GM21619 (cell line): ENCODE measurements around the gene C2orf76.
"Not testable (repeated sequence)": the region's sequence is repeated elsewhere in the genome, so short reads cannot be mapped to it uniquely, and the experiment has no call there.

Experiments
- ATAC-seq: cut with Tn5 transposase; IDR thresholded peaks from one replicate; pipeline ENCODE4 v1.9.1; 2021; ENCODE audit not compliant: unreplicated experiment

Gene C2orf76

GRCh38 chr2:119301413-119301812 lies 65.2 kb downstream of the C2orf76 start:
- ATAC-seq, result no peak

DNA sequence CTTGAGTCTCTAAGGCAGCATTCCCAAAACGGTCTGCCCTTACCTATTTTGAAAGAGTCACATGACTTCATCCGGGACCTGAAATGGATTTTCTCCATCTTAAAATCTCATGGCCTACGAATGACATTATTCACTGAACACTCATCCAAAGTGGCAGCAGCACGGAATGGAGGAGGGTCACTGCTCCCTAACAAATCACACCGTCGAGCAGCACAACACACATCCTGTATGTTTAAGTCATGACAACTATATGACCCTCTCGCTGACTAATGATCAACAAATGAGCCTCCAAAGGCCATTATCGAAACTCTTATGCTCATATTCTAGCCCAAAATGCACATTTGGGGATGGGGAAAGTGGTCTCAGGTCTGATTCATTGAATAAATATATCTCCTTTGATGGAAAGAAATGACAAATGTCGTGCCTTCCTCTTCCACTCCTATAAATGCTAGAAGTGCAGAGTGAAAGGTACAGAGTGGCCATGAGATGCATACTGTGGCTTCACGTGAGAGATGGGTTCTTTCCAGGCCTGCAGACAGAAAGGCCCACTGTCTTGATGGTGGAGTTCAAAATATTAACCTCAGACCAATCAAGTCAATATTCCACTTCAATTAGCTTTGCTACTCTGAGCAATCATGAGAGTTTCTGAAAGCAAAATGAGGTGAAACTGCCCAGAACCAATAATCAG lies 70.8 kb downstream of the C2orf76 start:
- ATAC-seq, result no peak

DNA sequence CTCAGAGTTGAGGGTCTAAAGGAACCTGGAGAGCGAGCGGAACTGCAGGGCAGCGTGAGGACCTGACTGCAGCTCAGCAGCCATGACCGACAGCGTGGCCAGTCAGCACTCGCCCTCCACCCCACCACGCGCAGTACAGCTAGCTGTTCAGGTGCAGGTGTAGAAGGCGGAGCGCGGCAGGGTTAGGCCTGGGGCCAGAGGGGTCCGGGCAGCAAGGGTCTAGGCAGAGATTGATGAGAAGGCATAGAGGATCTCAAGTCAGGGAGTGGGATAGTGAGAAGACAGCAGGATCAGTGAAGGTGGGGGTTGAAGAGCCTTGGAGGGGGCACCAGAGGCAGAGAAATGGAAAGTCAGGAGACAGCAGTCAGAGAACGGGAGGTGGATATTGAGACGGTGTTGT lies 72.0 kb downstream of the C2orf76 start:
- ATAC-seq, result no peak

DNA sequence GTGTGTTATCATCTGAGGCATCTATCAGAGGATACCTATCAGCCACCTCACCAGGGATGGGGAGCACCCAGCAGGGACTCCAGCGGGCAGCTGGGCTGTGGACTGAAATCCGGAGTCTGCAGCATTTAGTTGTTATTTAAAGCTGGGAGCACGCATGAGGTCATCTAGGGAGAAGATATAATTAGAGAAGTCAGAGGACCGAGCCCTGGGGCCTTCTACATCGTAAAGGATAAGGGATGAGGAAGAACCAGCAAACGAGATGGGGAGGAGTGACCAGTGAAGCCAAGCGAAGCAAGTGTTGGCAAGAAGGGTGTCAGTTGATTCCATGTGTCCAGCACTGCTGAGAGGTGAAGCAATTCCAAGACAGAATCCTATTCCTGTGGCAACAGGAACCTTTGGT lies 72.7 kb downstream of the C2orf76 start:
- ATAC-seq, result no peak

- no peak for ATAC-seq
These were observed 73.4 kb downstream of the C2orf76 start for GRCh38 chr2:119293254-119293653.

- no peak for ATAC-seq
These were observed 74.4 kb downstream of the C2orf76 start for GRCh38 chr2:119292226-119292625.

- ATAC-seq, result no peak
These were observed 75.0 kb downstream of the C2orf76 start for GRCh38 chr2:119291588-119292167.

DNA sequence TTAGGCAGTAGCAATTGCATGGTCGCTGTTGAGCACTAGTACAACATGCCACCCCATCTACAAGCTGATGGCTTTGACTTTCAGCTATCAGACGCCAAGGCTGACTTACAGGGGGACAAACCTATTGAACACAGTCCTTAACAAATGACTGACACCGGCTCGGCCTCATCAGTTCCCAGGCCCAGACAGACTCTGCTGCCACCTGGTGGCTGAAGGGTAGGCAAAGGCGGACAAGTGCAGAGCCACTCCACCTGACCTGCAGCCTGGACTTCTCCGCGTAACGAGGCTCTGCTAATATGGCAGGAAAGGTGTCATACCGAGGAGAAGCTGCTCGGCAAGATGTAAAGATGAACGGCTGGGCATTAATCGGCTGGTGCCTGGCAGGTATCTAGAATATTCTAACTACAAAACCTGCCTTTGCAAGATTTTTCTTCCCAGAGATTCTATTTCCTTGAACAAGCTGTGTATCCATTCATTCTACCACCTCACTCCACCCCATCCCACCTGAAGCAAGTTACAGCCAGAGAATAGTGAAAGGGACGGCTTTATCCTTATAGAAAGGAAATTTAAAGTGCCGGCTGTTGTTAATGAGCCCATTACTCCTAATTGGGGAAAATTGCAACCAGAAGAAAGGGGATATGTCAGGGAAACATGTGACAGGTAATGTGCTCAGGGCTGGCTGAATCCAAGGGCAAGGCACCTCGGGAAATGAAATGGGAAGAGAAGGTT lies 75.6 kb downstream of the C2orf76 start:
- ATAC-seq, result no peak

DNA sequence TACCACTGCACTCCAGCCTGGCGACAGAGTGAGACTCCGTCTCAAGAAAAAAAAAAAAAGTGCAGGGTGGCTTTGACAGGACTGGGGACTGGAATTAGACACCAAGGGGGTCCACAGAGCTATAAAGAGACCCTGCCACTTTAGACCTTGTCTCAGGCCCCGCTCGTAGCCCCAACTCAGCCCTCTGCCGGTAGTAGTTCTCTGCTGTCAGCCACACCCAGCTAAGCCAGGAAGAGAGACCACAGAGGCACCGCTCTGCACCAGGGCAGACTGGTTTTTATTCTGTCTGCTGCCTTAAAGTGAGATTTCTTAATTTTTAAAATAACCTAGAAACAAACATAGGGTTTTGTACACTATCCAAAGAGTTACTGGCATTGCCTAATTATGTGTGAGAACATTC lies 77.0 kb downstream of the C2orf76 start:
- ATAC-seq, result no peak

GRCh38 chr2:119289093-119289492 lies 77.5 kb downstream of the C2orf76 start:
- ATAC-seq, result no peak

GRCh38 chr2:119288576-119288975 lies 78.1 kb downstream of the C2orf76 start:
- no peak for ATAC-seq

DNA sequence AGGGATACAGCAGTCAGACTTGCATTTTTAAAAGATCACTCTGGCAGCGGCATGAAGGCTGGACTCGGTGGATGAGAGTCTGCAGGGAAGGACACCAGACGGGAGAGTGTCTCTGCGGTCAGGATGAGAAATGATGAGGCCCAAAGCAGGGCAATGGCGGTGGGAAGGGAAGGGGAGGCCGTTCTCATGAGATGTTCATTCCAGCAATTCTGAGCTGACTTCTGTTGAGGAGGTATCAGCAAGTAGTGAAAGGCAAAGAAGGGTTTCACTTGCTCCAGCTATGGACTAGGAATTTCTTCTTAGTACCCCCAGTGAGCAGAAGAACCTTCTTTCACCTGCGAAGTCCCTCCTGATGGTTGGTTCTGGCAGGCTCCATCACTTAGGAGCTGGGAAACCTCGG lies 80.0 kb downstream of the C2orf76 start:
- ATAC-seq, result no peak

GRCh38 chr2:119283873-119284331 lies 82.7 kb downstream of the C2orf76 start:
- no peak for ATAC-seq

GRCh38 chr2:119282996-119283511 lies 83.6 kb downstream of the C2orf76 start:
- ATAC-seq, result no peak

- no peak for ATAC-seq
These were observed 84.3 kb downstream of the C2orf76 start for GRCh38 chr2:119282146-119282995.

- ATAC-seq, result no peak
These were observed 86.0 kb downstream of the C2orf76 start for GRCh38 chr2:119280680-119281079.

GRCh38 chr2:119279666-119280065 lies 87.0 kb downstream of the C2orf76 start:
- ATAC-seq, result no peak

DNA sequence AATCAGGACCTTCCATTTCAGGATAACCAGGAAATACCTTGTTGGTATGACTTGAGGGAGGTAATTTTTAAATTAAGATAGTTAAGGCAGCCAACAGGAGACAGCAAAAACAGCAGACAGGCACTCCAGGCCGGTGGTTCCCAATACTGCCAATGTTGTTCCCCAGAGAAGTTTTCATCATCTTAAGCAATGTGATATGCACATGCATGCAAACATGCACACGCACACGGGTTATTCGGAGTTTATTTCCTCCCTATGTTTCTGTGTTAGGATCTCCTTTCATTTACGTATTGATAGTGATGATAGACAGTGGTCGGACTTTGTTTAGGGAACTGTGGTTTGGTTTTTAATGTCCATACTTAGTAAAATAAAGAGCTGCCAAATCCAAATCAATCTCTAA lies 87.7 kb downstream of the C2orf76 start:
- ATAC-seq, result no peak

GRCh38 chr2:119278385-119278784 lies 88.2 kb downstream of the C2orf76 start:
- not testable (repeated sequence) for ATAC-seq

GRCh38 chr2:119276864-119277263 lies 89.8 kb downstream of the C2orf76 start:
- ATAC-seq, result no peak

- ATAC-seq, result no peak
These were observed 99.0 kb downstream of the C2orf76 start for GRCh38 chr2:119267604-119268003.
